HepG2 (cell line): ENCODE measurements around the gene SMIM31. TPM values are rescaled to one million over a fixed set of nuclear protein-coding genes. Genes with fewer than 3 reads are reported as not detected.

Experiments used
- ATAC-seq: fragments of 200-7000 bp; cut with Tn5 transposase; 3 replicates; pipeline ENCODE4 v1.9.1; 2020; ENCODE audit warnings: mild to moderate bottlenecking, moderate library complexity
- BruUV-seq: library from RNA; stranded (reverse); fragments of 400-500 nt; replicated peaks from 2 replicates; lab custom pipeline; 2021; lab: Mats Ljungman, UMichigan
- CTCF ChIA-PET: fragments of 300-600 bp; formaldehyde crosslinking; extraction: SDS; loops from one replicate; lab custom pipeline; 2021; ENCODE audit warnings: low total read pairs, inconsistent platforms, low intra/inter-chr PET ratio; lab: Yijun Ruan, JAX
- POLR2A ChIA-PET: fragments of 350-600 bp; sonication (Branson Sonifier 250); formaldehyde crosslinking; loops from one replicate; lab custom pipeline; 2020; ENCODE audit warnings: antibody characterized with exemption, inconsistent platforms; lab: Yijun Ruan, JAX
- DNase-seq: peaks from one replicate; pipeline ENCODE4 v3.0.0-alpha.2; 2015; ENCODE audit warnings: low spot score
- FAIRE-seq: peaks from 3 replicates; lab custom pipeline; 2011; peaks lifted over from hg19 to GRCh38; lab: Jason Lieb, UNC
- H2AFZ ChIP-seq: one replicate; pipeline ENCODE4 v1.6.1; 2011; ENCODE audit warnings: low read length, inconsistent platforms
- H3K27ac ChIP-seq: fragments of 300-600 bp; 3 replicates; pipeline ENCODE4 v1.8.0; 2011; ENCODE audit warnings: mixed run types, mild to moderate bottlenecking, mixed read lengths, low read length, inconsistent platforms; ENCODE audit not compliant: insufficient read depth; ENCODE audit errors: extremely low read length
- H3K27me3 ChIP-seq, 2 experiments: fragments of 200-600 bp in 1 of 2; 2 replicates in 1 of 2; 3 replicates in 1 of 2; pipeline versions ENCODE4 v1.6.0 to v1.8.0; 2011; ENCODE audit warnings: low read length in 2 of 2, mild to moderate bottlenecking in 2 of 2, moderate library complexity in 2 of 2, inconsistent platforms in 1 of 2; ENCODE audit not compliant: insufficient read depth in 2 of 2, control insufficient read depth in 1 of 2
- H3K36me3 ChIP-seq, 2 experiments: fragments of 200-600 bp in 1 of 2; replicated peaks in 1 of 2; 2 replicates in 1 of 2; 3 replicates in 1 of 2; pipeline versions ENCODE4 v1.5.1 to v1.8.0; 2011; ENCODE audit warnings: low read length in 2 of 2, inconsistent platforms in 1 of 2; ENCODE audit not compliant: insufficient read depth in 2 of 2, control insufficient read depth in 1 of 2
- H3K4me1 ChIP-seq: 2 replicates; pipeline ENCODE4 v1.5.1; 2012; ENCODE audit warnings: low read length, inconsistent platforms; ENCODE audit not compliant: insufficient read depth
- H3K4me2 ChIP-seq: 2 replicates; pipeline ENCODE4 v1.6.0; 2011; ENCODE audit warnings: low read depth, low read length, inconsistent platforms
- H3K4me3 ChIP-seq, 3 experiments: fragments of 200-600 bp in 1 of 3; sonication (generic), shearing (Covaris generic) in 1 of 3; replicated peaks in 1 of 3; 2 replicates each; pipeline ENCODE4 v1.5.1; 2011 to 2016; ENCODE audit warnings: low read length in 3 of 3, inconsistent platforms in 2 of 3, low read depth in 2 of 3, mild to moderate bottlenecking in 2 of 3, control low read depth in 1 of 3, mixed read lengths in 1 of 3; ENCODE audit not compliant: insufficient read depth in 1 of 3
- H3K79me2 ChIP-seq: one replicate; pipeline ENCODE4 v1.6.1; 2011; ENCODE audit warnings: low read length, inconsistent platforms; ENCODE audit not compliant: insufficient read depth
- H3K9ac ChIP-seq: 2 replicates; pipeline ENCODE4 v1.6.0; 2011; ENCODE audit warnings: mild to moderate bottlenecking, low read depth, low read length, inconsistent platforms; ENCODE audit not compliant: insufficient read depth
- H3K9me3 ChIP-seq: 2 replicates; pipeline ENCODE4 v1.5.1; 2012; ENCODE audit warnings: mild to moderate bottlenecking, low read length
- H4K20me1 ChIP-seq: 2 replicates; pipeline ENCODE4 v1.6.0; 2011; ENCODE audit warnings: inconsistent platforms, mild to moderate bottlenecking, low read length, moderate library complexity; ENCODE audit not compliant: insufficient read depth
- FOXO1 ChIP-seq: sonication (generic); formaldehyde crosslinking; IDR thresholded peaks from 2 replicates; pipeline ENCODE4 v1.4.0; 2020; ENCODE audit warnings: missing genetic modification reagents
- KAT7 ChIP-seq: IDR thresholded peaks from 2 replicates; pipeline ENCODE4 v1.6.1; 2018; ENCODE audit warnings: borderline replicate concordance, missing compliant biosample characterization
- KDM4B ChIP-seq: sonication (generic); formaldehyde crosslinking; IDR thresholded peaks from 2 replicates; pipeline ENCODE4 v1.4.0; 2020; ENCODE audit warnings: missing genetic modification reagents
- KLF11 ChIP-seq: IDR thresholded peaks from 2 replicates; pipeline ENCODE4 v1.6.1; 2016; ENCODE audit warnings: missing compliant biosample characterization
- NFIC ChIP-seq: IDR thresholded peaks from 2 replicates; pipeline ENCODE4 v1.6.1; 2012; ENCODE audit warnings: mild to moderate bottlenecking, low read length, inconsistent platforms
- NR2C2 ChIP-seq: sonication (generic); formaldehyde crosslinking; IDR thresholded peaks from 2 replicates; pipeline ENCODE4 v1.4.0; 2020; ENCODE audit warnings: missing genetic modification reagents, mild to moderate bottlenecking, moderate library complexity, borderline replicate concordance
- SNRNP70 ChIP-seq: fragments of 200-400 bp; formaldehyde crosslinking; IDR thresholded peaks from 2 replicates; pipeline ENCODE4 v1.6.1; 2017; ENCODE audit warnings: mild to moderate bottlenecking, low read depth, low read length, moderate library complexity
- SP4 ChIP-seq: sonication (generic); formaldehyde crosslinking; IDR thresholded peaks from 2 replicates; pipeline ENCODE4 v1.8.1; 2023; ENCODE audit warnings: mild to moderate bottlenecking, missing genetic modification reagents
- THAP8 ChIP-seq: sonication (generic); formaldehyde crosslinking; IDR thresholded peaks from 2 replicates; pipeline ENCODE4 v1.5.1; 2020; ENCODE audit warnings: missing genetic modification reagents, mild to moderate bottlenecking, borderline replicate concordance
- TSC22D2 ChIP-seq: sonication (generic); formaldehyde crosslinking; IDR thresholded peaks from 2 replicates; pipeline ENCODE4 v1.5.1; 2020; ENCODE audit warnings: missing genetic modification reagents, mild to moderate bottlenecking, borderline replicate concordance
- ZMAT5 ChIP-seq: sonication (generic); formaldehyde crosslinking; IDR thresholded peaks from 2 replicates; pipeline ENCODE4 v1.5.0; 2020; ENCODE audit warnings: mild to moderate bottlenecking, low read depth, missing genetic modification reagents, borderline replicate concordance
- ZNF12 ChIP-seq: sonication (generic); formaldehyde crosslinking; IDR thresholded peaks from 2 replicates; pipeline ENCODE4 v1.5.0; 2020; ENCODE audit warnings: missing genetic modification reagents
- ZNF557 ChIP-seq: sonication (generic); formaldehyde crosslinking; IDR thresholded peaks from 2 replicates; pipeline ENCODE4 v1.4.0; 2020; ENCODE audit warnings: missing genetic modification reagents
- ZNF564 ChIP-seq: sonication (generic); formaldehyde crosslinking; IDR thresholded peaks from 2 replicates; pipeline ENCODE4 v1.8.1; 2023; ENCODE audit warnings: mild to moderate bottlenecking, missing genetic modification reagents
- ZNF614 ChIP-seq: IDR thresholded peaks from 2 replicates; pipeline ENCODE4 v1.6.1; 2018; ENCODE audit warnings: missing biosample characterization, missing genetic modification reagents, inconsistent platforms, borderline replicate concordance
- ZNF776 ChIP-seq: sonication (generic); formaldehyde crosslinking; IDR thresholded peaks from 2 replicates; pipeline ENCODE4 v1.4.0; 2020; ENCODE audit warnings: mild to moderate bottlenecking, missing genetic modification reagents
- ZUFSP ChIP-seq: sonication (generic); formaldehyde crosslinking; IDR thresholded peaks from 2 replicates; pipeline ENCODE4 v1.9.0; 2021; ENCODE audit warnings: missing genetic modification reagents, mild to moderate bottlenecking, borderline replicate concordance
- WGBS: methylation state at CpG from one replicate; pipeline ENCODE4 v1.1.6; 2017; ENCODE audit warnings: low lambda C conversion rate; 5-methylcytosine and 5-hydroxymethylcytosine counted together
- in situ Hi-C: cut with HindIII; loops from 2 replicates; pipeline ENCODE4 v1.10.0; 2017; ENCODE audit warnings: low pct_unique_long_range_greater_than_20kb; ENCODE audit not compliant: extremely low pct_ligation_motif_present
- intact Hi-C: fragments of 100-400 bp; cut with micrococcal nuclease; formaldehyde crosslinking; loops from one replicate; pipeline ENCODE4 v1.10.0; 2022; ENCODE audit not compliant: unreplicated experiment
- polyA plus RNA-seq, 8 experiments: library from polyadenylated mRNA; depleted of rRNA in 3 of 8; stranded (reverse) in 7 of 8; unstranded in 1 of 8; fragments of >200 nt; fragmentation: Illumina TruSeq in 4 of 8; extraction: Trizol in 4 of 8; gene quantifications; 2 replicates each; pipeline versions ENCODE4 v1.2.1 to v1.2.3, GENCODE V29; 2011 to 2016; ENCODE audit warnings: low read depth in 4 of 8, missing spikeins in 1 of 8, mixed read lengths in 1 of 8; ENCODE audit not compliant: insufficient read depth in 1 of 8
- total RNA-seq, 5 experiments: library from RNA; depleted of rRNA; stranded (reverse); fragments of >200 nt; fragmentation: Illumina TruSeq; extraction: Trizol; gene quantifications; 2 replicates each; pipeline ENCODE4 v1.2.3, GENCODE V29; 2016; ENCODE audit warnings: low read depth in 1 of 5

The SMIM31 gene
- total and polyA plus RNA-seq, 2 of the 13 experiments (the other 11 are each of a cell fraction or from before 2014, with no cell fraction given): not detected

GRCh38 chr4:164734484-164734883 is 19.4 kb upstream of the SMIM31 start:
- Histone ChIP-seq H3K4me3 (no peak overlapping the region), H3K79me2 (no peaks in the 10 kb centered on the region), H3K9ac (no peak overlapping the region), H3K4me2 (no peak overlapping the region), H2AFZ (no peak overlapping the region), H3K4me1 (no peaks in the 10 kb centered on the region), H3K36me3 (no peaks in the 10 kb centered on the region), H4K20me1 (no peaks in the 10 kb centered on the region), H3K9me3 (no peaks in the 10 kb centered on the region), H3K27me3 (no peaks in the 10 kb centered on the region), H3K27ac (no peak overlapping the region)
- BruUV-seq: no TSS peak
- intact Hi-C loops: loop anchor here (5.0 to 10.0 kb wide), 2 partner anchors 1050 to 1177 kb away; no protein-coding TSS in a partner anchor
- ATAC-seq (no peak), DNase-seq (no peak), FAIRE-seq (no peak)
- in situ Hi-C loops: loop anchor here (25.0 kb wide), 1 partner anchor 1172 kb away; no protein-coding TSS in a partner anchor
- POLR2A ChIA-PET: no interaction called here
- WGBS: 30% methylated on average over 7 of the region's 7 CpGs
- TF ChIP-seq NFIC: no peak
- TF ChIP-seq ZNF776 (CRISPR knock-in tag): no peak
- TF ChIP-seq ZNF614: no peak
- TF ChIP-seq SNRNP70: no peak
- no peak for TF ChIP-seq THAP8 (CRISPR knock-in tag)
- TF ChIP-seq KDM4B (CRISPR knock-in tag): no peak
- TF ChIP-seq KLF11 (CRISPR knock-in tag): no peak
- TF ChIP-seq ZNF12 (CRISPR knock-in tag): no peak
- no peak for TF ChIP-seq TSC22D2 (CRISPR knock-in tag)
- no peak for TF ChIP-seq ZUFSP (CRISPR knock-in tag)
- TF ChIP-seq FOXO1 (CRISPR knock-in tag): no peak
- no peak for TF ChIP-seq SP4 (CRISPR knock-in tag)
- no peak for TF ChIP-seq ZNF564 (CRISPR knock-in tag)
- no peak for TF ChIP-seq ZMAT5 (CRISPR knock-in tag)
- TF ChIP-seq NR2C2 (CRISPR knock-in tag): no peak
- no peak for TF ChIP-seq ZNF557 (CRISPR knock-in tag)
- no peak for TF ChIP-seq KAT7 (CRISPR knock-in tag)
- CTCF ChIA-PET: no interaction called here
